Immature natural killer cell (primary cell): ENCODE data around the gene ARHGAP30. TPM values are rescaled to one million over a fixed set of nuclear protein-coding genes. Genes with fewer than 3 reads are reported as not detected.

Source experiments
- DNase-seq, 3 donors: peaks; one replicate each; pipeline ENCODE4 v3.0.0; 2022; ENCODE audit warnings: mixed read lengths in 1 of 3
- H3K27ac Mint-ChIP-seq, 6 donors: one replicate each; pipeline ENCODE4 v1.8.0; 2020; ENCODE audit warnings: mixed read lengths in 6 of 6, mild to moderate bottlenecking in 5 of 6, inconsistent platforms in 4 of 6, moderate library complexity in 3 of 6
- H3K27me3 Mint-ChIP-seq, 3 donors: one replicate each; pipeline ENCODE4 v1.8.0; 2020 to 2021; ENCODE audit warnings: low read depth in 3 of 3, mild to moderate bottlenecking in 3 of 3, mixed read lengths in 3 of 3, moderate library complexity in 3 of 3, inconsistent platforms in 1 of 3
- H3K36me3 Mint-ChIP-seq, 3 donors: one replicate each; pipeline ENCODE4 v1.8.0; 2020; ENCODE audit warnings: mixed read lengths in 3 of 3, inconsistent platforms in 2 of 3, mild to moderate bottlenecking in 2 of 3
- H3K4me1 Mint-ChIP-seq, 2 donors: one replicate each; pipeline ENCODE4 v1.8.0; 2020; ENCODE audit warnings: inconsistent platforms in 2 of 2, mild to moderate bottlenecking in 2 of 2, mixed read lengths in 2 of 2, moderate library complexity in 1 of 2
- H3K4me3 Mint-ChIP-seq, 5 donors: one replicate each; pipeline ENCODE4 v1.8.0; 2020; ENCODE audit warnings: mild to moderate bottlenecking in 5 of 5, mixed read lengths in 5 of 5, inconsistent platforms in 3 of 5, moderate library complexity in 3 of 5
- H3K9me3 Mint-ChIP-seq, 6 donors: one replicate each; pipeline ENCODE4 v1.8.0; 2020; ENCODE audit warnings: mild to moderate bottlenecking in 6 of 6, mixed read lengths in 6 of 6, inconsistent platforms in 4 of 6, moderate library complexity in 3 of 6
- polyA plus RNA-seq, 3 donors: library from polyadenylated mRNA; unstranded; fragments of 300-500 nt; fragmentation: Illumina TruSeq; gene quantifications; one replicate each; pipeline ENCODE4 v1.2.3, GENCODE V29; 2021

The ARHGAP30 gene
- polyA plus RNA-seq, 3 donors from 2014 or later: 98.0 to 265 (median 103) TPM

- Mint-ChIP-seq H3K4me3 (no peak overlapping the region), H3K27ac (no peak overlapping the region), H3K9me3 (no peaks in the 10 kb centered on the region), H3K4me1 (peaks cover 0 to 3% of the 10 kb centered on the region in 2 donors), H3K36me3 (peaks cover 11 to 32% (median 17%) of the 10 kb centered on the region in 3 donors), H3K27me3 (no peaks in the 10 kb centered on the region)
- no peak for DNase-seq
Observed at GRCh38 chr1:160999376-160999775, 70.3 kb downstream of the ARHGAP30 start.

- no peaks in the 10 kb centered on the region for H3K9me3 Mint-ChIP-seq
- DNase-seq: peak; percentile 20 to 34 (median 33)
Observed at GRCh38 chr1:160997323-160998038, 72.2 kb downstream of the ARHGAP30 start.

More at GRCh38 chr1:160997323-160998038, 72.2 kb downstream of the ARHGAP30 start:
- peaks cover 11 to 32% (median 17%) of the 10 kb centered on the region in 3 donors for H3K36me3 Mint-ChIP-seq
- no peak overlapping the region for H3K4me3 Mint-ChIP-seq
- H3K4me1 Mint-ChIP-seq: peaks cover 0 to 3% of the 10 kb centered on the region in 2 donors
- peak overlapping the region; percentile 11 to 76 (median 56) for H3K27ac Mint-ChIP-seq
- H3K27me3 Mint-ChIP-seq: no peaks in the 10 kb centered on the region

Other genes starting within 250 kb of the ARHGAP30 start
- 100 to 1,000 TPM; 301 to 501 (median 410) TPM for gene CD244, start 207.0 kb downstream of the ARHGAP30 start, polyA plus RNA-seq
- under 1 TPM in 1 of 3 donors, not detected in 2; 0.77 TPM for gene ITLN1, start 184.7 kb downstream of the ARHGAP30 start, polyA plus RNA-seq
- gene ITLN2, start 115.1 kb downstream of the ARHGAP30 start, polyA plus RNA-seq: not detected
- gene F11R, start 48.7 kb downstream of the ARHGAP30 start, polyA plus RNA-seq: 10 to 100 TPM; 11.5 to 53.2 (median 27.7) TPM
- 100 to 1,000 TPM; 229 to 385 (median 349) TPM for gene TSTD1, start 30.9 kb downstream of the ARHGAP30 start, polyA plus RNA-seq
- 10 to 100 TPM in 1 of 3 donors, 1 to 10 TPM in 1, not detected in 1; 7.9 to 12.2 TPM for gene USF1, start 23.9 kb downstream of the ARHGAP30 start, polyA plus RNA-seq
- not detected for gene NECTIN4, start 19.7 kb upstream of the ARHGAP30 start, polyA plus RNA-seq
- under 1 TPM in 1 of 3 donors, not detected in 2; 0.59 TPM for gene KLHDC9, start 28.5 kb upstream of the ARHGAP30 start, polyA plus RNA-seq
- 10 to 100 TPM; 63.4 to 84.4 (median 83.0) TPM for gene PFDN2, start 48.1 kb upstream of the ARHGAP30 start, polyA plus RNA-seq
- gene NIT1, start 48.2 kb upstream of the ARHGAP30 start, polyA plus RNA-seq: 10 to 100 TPM; 17.3 to 21.9 (median 18.2) TPM
- 10 to 100 TPM; 27.5 to 43.8 (median 42.2) TPM for gene DEDD, start 62.8 kb upstream of the ARHGAP30 start, polyA plus RNA-seq
- 100 to 1,000 TPM; 174 to 219 (median 186) TPM for gene UFC1, start 84.1 kb upstream of the ARHGAP30 start, polyA plus RNA-seq
- gene USP21, start 89.6 kb upstream of the ARHGAP30 start, polyA plus RNA-seq: 10 to 100 TPM in 2 of 3 donors, 1 to 10 TPM in 1; 9.0 to 25.5 (median 14.7) TPM
- 10 to 100 TPM; 18.2 to 30.1 (median 21.9) TPM for gene PPOX, start 96.5 kb upstream of the ARHGAP30 start, polyA plus RNA-seq
- 10 to 100 TPM; 38.7 to 68.0 (median 49.6) TPM for gene B4GALT3, start 107.6 kb upstream of the ARHGAP30 start, polyA plus RNA-seq
- gene ADAMTS4, start 129.2 kb upstream of the ARHGAP30 start, polyA plus RNA-seq: under 1 TPM in 2 of 3 donors, not detected in 1; 0.10 to 0.29 TPM
- 100 to 1,000 TPM in 1 of 3 donors, 10 to 100 TPM in 2; 59.6 to 117 (median 99.1) TPM for gene NDUFS2, start 132.5 kb upstream of the ARHGAP30 start, polyA plus RNA-seq
- 1,000 to 10,000 TPM; 1,827 to 3,702 (median 3,300) TPM for gene FCER1G, start 145.4 kb upstream of the ARHGAP30 start, polyA plus RNA-seq
- not detected for gene APOA2, start 153.7 kb upstream of the ARHGAP30 start, polyA plus RNA-seq
- 10 to 100 TPM in 2 of 3 donors, 1 to 10 TPM in 1; 7.9 to 11.3 (median 11.1) TPM for gene TOMM40L, start 156.2 kb upstream of the ARHGAP30 start, polyA plus RNA-seq
- not detected for gene NR1I3, start 168.3 kb upstream of the ARHGAP30 start, polyA plus RNA-seq
- gene PCP4L1, start 188.9 kb upstream of the ARHGAP30 start, polyA plus RNA-seq: not detected
- not detected for gene MPZ, start 240.1 kb upstream of the ARHGAP30 start, polyA plus RNA-seq
- gene SDHC, start 244.5 kb upstream of the ARHGAP30 start, polyA plus RNA-seq: 100 to 1,000 TPM; 260 to 415 (median 324) TPM